Measurements from ENCODE around the gene MACROD2.
A peak's percentile ranks its signal among the peaks of the same experiment; 100 is the strongest.
"Not testable (repeated sequence)": the region's sequence is repeated elsewhere in the genome, so short reads cannot be mapped to it uniquely, and the experiment has no call there.

MACROD2 gene

GRCh38 chr20:15528391-15529111, 1533.2 kb downstream of the MACROD2 start:
- peak; percentile 91 for ATAC-seq
- TF ChIP-seq ISL1 (CRISPR knock-in tag; IDR thresholded peaks at IDR 0.05) (peak; percentile 87), CSDC2 (CRISPR knock-in tag; IDR thresholded peaks at IDR 0.05) (peak; percentile 13; the same call in 1 of the 2 replicates), ZC3H10 (CRISPR knock-in tag; IDR thresholded peaks at IDR 0.05) (no peak)

GRCh38 chr20:15535863-15536262, 1540.5 kb downstream of the MACROD2 start:
- ATAC-seq, result no peak

GRCh38 chr20:15537200-15537599, 1541.9 kb downstream of the MACROD2 start:
- not testable (repeated sequence) for ATAC-seq

More at GRCh38 chr20:15535863-15536262, 1540.5 kb downstream of the MACROD2 start:
- no peak for TF ChIP-seq SNAI2 (CRISPR knock-in tag; IDR thresholded peaks at IDR 0.05)

GRCh38 chr20:15542655-15543054, 1547.3 kb downstream of the MACROD2 start:
- TF ChIP-seq CSRNP3 (CRISPR knock-in tag; IDR thresholded peaks at IDR 0.05) (no peak), ZFP3 (CRISPR knock-in tag; IDR thresholded peaks at IDR 0.05) (no peak), ISL1 (CRISPR knock-in tag; IDR thresholded peaks at IDR 0.05) (no peak), POU6F1 (CRISPR knock-in tag; IDR thresholded peaks at IDR 0.05; ENCODE audit: borderline replicate concordance, low read depth) (no peak), ZFP30 (CRISPR knock-in tag; IDR thresholded peaks at IDR 0.05) (no peak), ZNF565 (CRISPR knock-in tag; conservative IDR thresholded peaks at IDR 0.05; ENCODE audit: low read depth) (no peak), BACH2 (CRISPR knock-in tag; IDR thresholded peaks at IDR 0.05; ENCODE audit: borderline replicate concordance) (no peak), CREB5 (CRISPR knock-in tag; IDR thresholded peaks at IDR 0.05; ENCODE audit: low read depth) (no peak), TOX (CRISPR knock-in tag; IDR thresholded peaks at IDR 0.05; ENCODE audit: borderline replicate concordance) (no peak), TSHZ2 (CRISPR knock-in tag; IDR thresholded peaks at IDR 0.05) (no peak), ZC3H10 (CRISPR knock-in tag; IDR thresholded peaks at IDR 0.05) (no peak), OSR1 (CRISPR knock-in tag; IDR thresholded peaks at IDR 0.05) (no peak), PATZ1 (CRISPR knock-in tag; IDR thresholded peaks at IDR 0.05; ENCODE audit: borderline replicate concordance) (no peak), TCF4 (CRISPR knock-in tag; IDR thresholded peaks at IDR 0.05; ENCODE audit: borderline replicate concordance) (no peak), GLIS3 (CRISPR knock-in tag; IDR thresholded peaks at IDR 0.05) (no peak), SNAI2 (CRISPR knock-in tag; IDR thresholded peaks at IDR 0.05) (no peak), CSDC2 (CRISPR knock-in tag; IDR thresholded peaks at IDR 0.05) (no peak), PPARA (CRISPR knock-in tag; IDR thresholded peaks at IDR 0.05; ENCODE audit: borderline replicate concordance) (no peak)
- no peak for ATAC-seq
